HG03025 (cell line): ENCODE results near the gene KIAA1755.

Experiments
- ATAC-seq: cut with Tn5 transposase; IDR thresholded peaks from one replicate; pipeline ENCODE4 v1.9.1; 2021; ENCODE audit warnings: mild to moderate bottlenecking, moderate library complexity; ENCODE audit not compliant: unreplicated experiment, low FRiP score

Gene KIAA1755

GRCh38 chr20:38260378-38261053 lies at the start of gene KIAA1755:
Gene KIAA1755, minus strand, starts transcription at chr20:38260735. Its CDS starts 235 bp downstream, at chr20:38260500.
- ATAC-seq, result no peak

GRCh38 chr20:38308447-38308846 lies 47.9 kb upstream of the KIAA1755 start:
- no peak for ATAC-seq

- ATAC-seq, result no peak
Measured at GRCh38 chr20:38308047-38308438, 47.5 kb upstream of the KIAA1755 start.

GRCh38 chr20:38307371-38308046 lies 47.0 kb upstream of the KIAA1755 start:
- ATAC-seq, result no peak

- no peak for ATAC-seq
Measured at GRCh38 chr20:38306379-38306778, 45.8 kb upstream of the KIAA1755 start.

- no peak for ATAC-seq
Measured at GRCh38 chr20:38305541-38305940, 45.0 kb upstream of the KIAA1755 start.

GRCh38 chr20:38304845-38305447 lies 44.4 kb upstream of the KIAA1755 start:
- no peak for ATAC-seq

GRCh38 chr20:38303908-38304379 lies 43.4 kb upstream of the KIAA1755 start, which contains the start of gene BPI:
Gene BPI, plus strand, starts transcription at chr20:38304156. Its CDS starts 68 bp downstream, at chr20:38304224.
- no peak for ATAC-seq

GRCh38 chr20:38302786-38303185 lies 42.3 kb upstream of the KIAA1755 start:
- ATAC-seq, result no peak

- no peak for ATAC-seq
Measured at GRCh38 chr20:38301309-38301708, 40.8 kb upstream of the KIAA1755 start.

- no peak for ATAC-seq
Measured at GRCh38 chr20:38300438-38300837, 39.9 kb upstream of the KIAA1755 start.

GRCh38 chr20:38299963-38300362 lies 39.4 kb upstream of the KIAA1755 start:
- no peak for ATAC-seq

GRCh38 chr20:38298768-38299288 lies 38.3 kb upstream of the KIAA1755 start:
- no peak for ATAC-seq

- no peak for ATAC-seq
Measured at GRCh38 chr20:38297916-38298674, 37.6 kb upstream of the KIAA1755 start.

- ATAC-seq, result no peak
Measured at GRCh38 chr20:38296433-38296832, 35.9 kb upstream of the KIAA1755 start.

- ATAC-seq, result no peak
Measured at GRCh38 chr20:38295811-38296210, 35.3 kb upstream of the KIAA1755 start.

GRCh38 chr20:38294076-38294591 lies 33.6 kb upstream of the KIAA1755 start:
- ATAC-seq, result no peak

- no peak for ATAC-seq
Measured at GRCh38 chr20:38293491-38294065, 33.0 kb upstream of the KIAA1755 start.

GRCh38 chr20:38291966-38292365 lies 31.4 kb upstream of the KIAA1755 start:
- ATAC-seq, result no peak
